Hepatocyte (in vitro differentiated cells): Measurements from ENCODE around the gene SOX8. TPM values are rescaled to one million over a fixed set of nuclear protein-coding genes. Genes with fewer than 3 reads are reported as not detected.

ENCODE experiments used
- DNase-seq: peaks from one replicate; pipeline ENCODE4 v3.0.0-alpha.2; 2016; ENCODE audit warnings: low spot score
- H2AFZ ChIP-seq: fragments of 200-600 bp; sonication (generic); 2 replicates; pipeline ENCODE4 v1.6.0; 2016; ENCODE audit warnings: antibody characterized with exemption, mild to moderate bottlenecking
- H3K27ac ChIP-seq: fragments of 200-600 bp; sonication (generic); 2 replicates; pipeline ENCODE4 v1.5.1; 2016; ENCODE audit warnings: mild to moderate bottlenecking
- H3K27me3 ChIP-seq: fragments of 200-600 bp; sonication (generic); 2 replicates; pipeline ENCODE4 v1.6.1; 2016
- H3K36me3 ChIP-seq: fragments of 200-600 bp; sonication (generic); replicated peaks from 2 replicates; pipeline ENCODE4 v1.5.1; 2016; ENCODE audit warnings: low read depth; ENCODE audit not compliant: insufficient read depth
- H3K4me1 ChIP-seq: fragments of 200-600 bp; sonication (generic); 2 replicates; pipeline ENCODE4 v1.5.1; 2016; ENCODE audit warnings: mild to moderate bottlenecking, moderate library complexity; ENCODE audit not compliant: insufficient read depth
- H3K4me2 ChIP-seq: fragments of 200-600 bp; sonication (generic); 2 replicates; pipeline ENCODE4 v1.6.0; 2016
- H3K4me3 ChIP-seq: fragments of 200-600 bp; sonication (generic); 2 replicates; pipeline ENCODE4 v1.5.1; 2016; ENCODE audit warnings: mild to moderate bottlenecking
- H3K79me2 ChIP-seq: fragments of 200-600 bp; sonication (generic); 2 replicates; pipeline ENCODE4 v1.6.0; 2017; ENCODE audit warnings: mild to moderate bottlenecking
- H3K9me2 ChIP-seq: fragments of 200-600 bp; sonication (generic); replicated peaks from 2 replicates; pipeline ENCODE4 v1.6.0; 2017; ENCODE audit warnings: mild to moderate bottlenecking; ENCODE audit not compliant: insufficient read depth
- H3K9me3 ChIP-seq: fragments of 200-600 bp; sonication (generic); 2 replicates; pipeline ENCODE4 v1.5.1; 2016; ENCODE audit warnings: low read depth, mild to moderate bottlenecking
- H4K20me1 ChIP-seq: fragments of 200-600 bp; sonication (generic); 2 replicates; pipeline ENCODE4 v1.6.0; 2016; ENCODE audit warnings: mild to moderate bottlenecking; ENCODE audit not compliant: insufficient read depth, poor library complexity, severe bottlenecking
- EZH2 ChIP-seq: fragments of 200-600 bp; sonication (generic); IDR thresholded peaks from 2 replicates; pipeline ENCODE4 v1.6.1; 2016; ENCODE audit warnings: antibody characterized with exemption, mild to moderate bottlenecking, borderline replicate concordance
- EZH2phosphoT487 ChIP-seq: fragments of 200-600 bp; sonication (generic); IDR thresholded peaks from one replicate; pipeline ENCODE4 v1.6.1; 2018; ENCODE audit warnings: antibody characterized with exemption, mild to moderate bottlenecking, low read depth, moderate library complexity; ENCODE audit not compliant: unreplicated experiment, severe bottlenecking
- WGBS: methylation state at CpG from one replicate; pipeline ENCODE4 v1.1.6; 2016; ENCODE audit warnings: low lambda C conversion rate; ENCODE audit errors: missing lambda C conversion rate; 5-methylcytosine and 5-hydroxymethylcytosine counted together
- polyA plus RNA-seq: library from polyadenylated mRNA; unstranded; fragments of >200 nt; fragmentation: Nextera tagmentation; extraction: Ambion mirVana; gene quantifications from 2 replicates; pipeline ENCODE4 v1.2.1, GENCODE V29; 2016
- total RNA-seq: library from RNA; depleted of rRNA; stranded (reverse); fragments of >200 nt; gene quantifications from 2 replicates; pipeline ENCODE4 v1.2.3, GENCODE V29; 2014
- TF ChIP-seq, protein P1 (sequence below): fragments of 200-600 bp; sonication (generic); IDR thresholded peaks from 2 replicates; pipeline ENCODE4 v1.5.1; 2016; ENCODE audit warnings: antibody characterized with exemption, mild to moderate bottlenecking; ENCODE audit not compliant: poor library complexity

The SOX8 gene
- total and polyA plus RNA-seq, 2 experiments from 2014 or later: 3.8 to 4.7 TPM

DNA sequence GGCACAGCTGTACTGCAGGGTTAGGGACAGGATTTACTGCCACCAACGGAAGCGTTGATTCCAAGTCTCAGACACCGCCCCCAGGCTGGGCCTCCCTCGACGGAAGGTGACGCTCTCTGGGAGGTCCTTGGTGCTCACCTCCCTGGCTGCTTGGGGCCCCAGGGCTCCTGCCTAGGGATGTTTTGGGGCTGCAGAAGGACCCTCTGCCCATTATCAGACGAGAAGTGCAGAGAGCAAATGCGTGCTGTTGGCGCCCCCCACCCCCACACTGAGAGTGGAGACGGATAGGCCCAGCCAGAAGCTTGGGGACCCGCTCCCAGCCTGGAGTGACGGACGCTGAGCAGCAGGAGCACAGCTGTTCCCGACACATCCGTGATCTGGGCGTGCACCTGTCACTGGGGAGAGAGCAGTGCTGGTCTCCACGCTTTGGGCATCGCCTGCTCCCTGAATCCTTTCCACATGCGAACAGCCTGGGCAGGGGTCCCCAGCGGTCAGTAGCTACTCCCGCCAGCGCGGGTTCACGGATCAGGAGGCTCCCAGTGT, 5.1 kb upstream of the SOX8 start:
- WGBS: 84% methylated on average over 24 of the region's 24 CpGs
- H3K9me3 ChIP-seq: no peaks in the 10 kb centered on the region
- no peak for DNase-seq
- H3K27me3 ChIP-seq: peaks cover 12% of the 10 kb centered on the region
- no peak overlapping the region for H2AFZ ChIP-seq
- H3K9me2 ChIP-seq: no peaks in the 10 kb centered on the region
- no peaks in the 10 kb centered on the region for H3K79me2 ChIP-seq
- H3K4me3 ChIP-seq: no peak overlapping the region
- peaks cover 5% of the 10 kb centered on the region for H3K4me1 ChIP-seq
- H3K36me3 ChIP-seq: no peaks in the 10 kb centered on the region
- TF ChIP-seq EZH2 (no peak), EZH2phosphoT487 (no peak)
- TF ChIP-seq, protein P1, sequence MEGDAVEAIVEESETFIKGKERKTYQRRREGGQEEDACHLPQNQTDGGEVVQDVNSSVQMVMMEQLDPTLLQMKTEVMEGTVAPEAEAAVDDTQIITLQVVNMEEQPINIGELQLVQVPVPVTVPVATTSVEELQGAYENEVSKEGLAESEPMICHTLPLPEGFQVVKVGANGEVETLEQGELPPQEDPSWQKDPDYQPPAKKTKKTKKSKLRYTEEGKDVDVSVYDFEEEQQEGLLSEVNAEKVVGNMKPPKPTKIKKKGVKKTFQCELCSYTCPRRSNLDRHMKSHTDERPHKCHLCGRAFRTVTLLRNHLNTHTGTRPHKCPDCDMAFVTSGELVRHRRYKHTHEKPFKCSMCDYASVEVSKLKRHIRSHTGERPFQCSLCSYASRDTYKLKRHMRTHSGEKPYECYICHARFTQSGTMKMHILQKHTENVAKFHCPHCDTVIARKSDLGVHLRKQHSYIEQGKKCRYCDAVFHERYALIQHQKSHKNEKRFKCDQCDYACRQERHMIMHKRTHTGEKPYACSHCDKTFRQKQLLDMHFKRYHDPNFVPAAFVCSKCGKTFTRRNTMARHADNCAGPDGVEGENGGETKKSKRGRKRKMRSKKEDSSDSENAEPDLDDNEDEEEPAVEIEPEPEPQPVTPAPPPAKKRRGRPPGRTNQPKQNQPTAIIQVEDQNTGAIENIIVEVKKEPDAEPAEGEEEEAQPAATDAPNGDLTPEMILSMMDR: no peak
- H3K4me2 ChIP-seq: no peak overlapping the region
- no peak overlapping the region for H3K27ac ChIP-seq
- no peaks in the 10 kb centered on the region for H4K20me1 ChIP-seq

DNA sequence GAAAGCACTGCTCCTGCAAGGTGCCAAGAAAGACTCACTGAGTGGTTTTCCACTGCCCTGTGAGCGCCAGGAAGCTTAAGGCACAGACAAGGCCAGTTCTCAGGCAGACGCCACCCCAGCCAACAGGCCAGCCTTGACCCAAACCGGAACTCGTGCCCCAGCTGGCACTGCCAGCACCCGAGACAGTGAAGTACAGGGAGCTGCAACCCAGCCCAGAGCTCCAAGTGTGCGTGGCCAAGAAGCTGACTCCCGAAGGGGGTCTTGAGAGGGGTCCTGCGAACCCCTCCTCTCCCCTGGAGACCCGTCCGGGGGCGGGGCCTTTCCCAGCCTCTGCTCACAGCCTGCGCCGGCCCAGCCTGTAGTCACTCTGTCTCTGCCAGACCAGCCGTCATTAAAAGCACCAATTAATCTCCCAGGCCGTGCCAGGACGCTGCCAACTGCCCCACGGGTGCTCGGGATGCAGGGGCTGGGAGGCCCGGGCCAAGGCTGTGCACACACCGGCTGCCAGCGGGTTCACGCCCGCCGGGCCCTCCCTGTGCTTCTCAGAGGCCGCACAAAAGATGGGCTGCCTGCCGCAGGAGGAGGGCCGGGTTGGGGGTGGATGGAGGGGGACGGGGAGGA, 4.4 kb upstream of the SOX8 start:
- Histone ChIP-seq H3K79me2 (no peaks in the 10 kb centered on the region), H3K27me3 (peaks cover 13% of the 10 kb centered on the region), H3K4me3 (no peak overlapping the region), H4K20me1 (no peaks in the 10 kb centered on the region), H3K36me3 (no peaks in the 10 kb centered on the region), H3K4me1 (peaks cover 6% of the 10 kb centered on the region), H3K9me3 (no peaks in the 10 kb centered on the region), H3K4me2 (no peak overlapping the region), H2AFZ (no peak overlapping the region), H3K9me2 (no peaks in the 10 kb centered on the region), H3K27ac (no peak overlapping the region)
- 89% methylated on average over 23 of the region's 28 CpGs for WGBS
- no peak for DNase-seq
- TF ChIP-seq, protein P1: no peak
- TF ChIP-seq EZH2phosphoT487 (no peak), EZH2 (no peak)

DNA sequence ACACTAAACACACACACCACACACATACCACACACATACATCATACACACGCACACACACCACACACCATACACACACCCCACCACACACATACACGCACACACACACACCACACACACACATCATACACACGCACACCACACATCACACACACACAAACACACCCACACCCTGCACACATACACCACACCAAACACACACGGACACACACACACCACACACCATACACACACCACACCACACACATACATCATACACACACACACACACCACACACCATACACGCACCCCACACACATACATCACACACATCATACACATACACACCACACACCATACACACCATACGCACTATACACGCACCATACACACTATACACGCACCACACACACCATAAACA, 3.7 kb upstream of the SOX8 start:
- no peak overlapping the region for H2AFZ ChIP-seq
- no peak overlapping the region for H3K4me2 ChIP-seq
- H3K27ac ChIP-seq: no peak overlapping the region
- H3K9me3 ChIP-seq: no peaks in the 10 kb centered on the region
- H3K4me3 ChIP-seq: no peak overlapping the region
- DNase-seq: no peak
- no peaks in the 10 kb centered on the region for H3K9me2 ChIP-seq
- 87% methylated on average over 7 of the region's 8 CpGs for WGBS
- H3K79me2 ChIP-seq: no peaks in the 10 kb centered on the region
- TF ChIP-seq EZH2 (no peak), EZH2phosphoT487 (no peak)
- TF ChIP-seq, protein P1: no peak
- peaks cover 11% of the 10 kb centered on the region for H3K4me1 ChIP-seq
- peaks cover under 1% of the 10 kb centered on the region for H4K20me1 ChIP-seq
- peaks cover 20% of the 10 kb centered on the region for H3K27me3 ChIP-seq
- H3K36me3 ChIP-seq: no peaks in the 10 kb centered on the region
